NCI-H524 treated with DMSO at 0.1 percent for 48 hours (cell line): Measurements from ENCODE around the gene BTBD6.
"Not testable (repeated sequence)": the region's sequence is repeated elsewhere in the genome, so short reads cannot be mapped to it uniquely, and the experiment has no call there.

Experiments used
- DNase-seq: peaks from one replicate; lab custom pipeline; 2025; lab: John Stamatoyannopoulos, UW

Gene BTBD6

GRCh38 chr14:105297311-105297710 lies 49.0 kb downstream of the BTBD6 start:
- not testable (repeated sequence) for DNase-seq

- DNase-seq = no peak
These were observed 51.6 kb downstream of the BTBD6 start for GRCh38 chr14:105299654-105300541.
